HG03342 (cell line): ENCODE data around the gene GRM5.
"Not testable (repeated sequence)": the region's sequence is repeated elsewhere in the genome, so short reads cannot be mapped to it uniquely, and the experiment has no call there.

ENCODE experiments used
- ATAC-seq: cut with Tn5 transposase; IDR thresholded peaks from one replicate; pipeline ENCODE4 v1.9.1; 2021; ENCODE audit warnings: mild to moderate bottlenecking, moderate library complexity; ENCODE audit not compliant: unreplicated experiment

Gene GRM5

GRCh38 chr11:88508759-88509581, 556.8 kb downstream of the GRM5 start:
- peak; percentile 40 for ATAC-seq

GRCh38 chr11:88508418-88508758, 557.4 kb downstream of the GRM5 start:
- ATAC-seq, result no peak

GRCh38 chr11:88507771-88508417, 557.9 kb downstream of the GRM5 start:
- ATAC-seq, result no peak

DNA sequence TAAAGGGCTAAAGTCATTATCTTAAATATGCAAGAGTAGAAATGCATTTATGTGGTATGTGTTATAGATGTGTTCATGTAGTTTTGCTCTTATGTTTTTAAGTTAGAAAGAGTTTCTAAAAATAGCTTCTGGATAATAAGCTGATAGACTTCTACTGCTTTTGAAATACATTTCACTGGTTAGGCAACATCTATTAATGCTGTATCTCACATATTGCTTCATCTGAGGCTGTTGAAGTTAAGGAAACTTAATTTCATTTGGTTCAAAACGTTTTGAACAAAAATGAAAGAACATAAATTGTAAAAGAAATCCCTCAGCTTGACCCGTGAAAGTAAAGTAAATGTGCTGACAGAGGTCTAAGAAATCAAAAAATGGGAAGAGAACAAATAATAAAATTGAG, 564.2 kb downstream of the GRM5 start:
- ATAC-seq, result no peak

GRCh38 chr11:88495836-88496235, 569.9 kb downstream of the GRM5 start:
- no peak for ATAC-seq

- ATAC-seq, result no peak
Observed at GRCh38 chr11:88494848-88495247, 570.9 kb downstream of the GRM5 start.

DNA sequence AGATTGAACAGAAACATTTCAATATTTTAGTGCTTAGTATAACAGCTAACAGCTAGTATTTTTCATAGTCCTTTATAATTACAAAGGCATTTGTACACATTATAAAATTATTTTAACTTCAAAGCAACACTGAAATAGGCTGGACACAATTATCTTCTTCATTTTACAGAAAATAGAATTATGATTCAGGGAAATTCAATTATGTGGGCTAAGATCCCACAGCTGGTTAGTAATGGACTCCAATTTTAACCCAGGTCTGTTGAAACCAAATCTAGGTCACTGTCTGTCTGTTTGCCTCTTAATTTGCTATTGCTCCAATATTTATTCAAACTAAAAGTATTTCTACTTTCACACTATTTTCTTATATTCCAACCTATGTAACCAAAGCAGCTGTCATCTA, 574.1 kb downstream of the GRM5 start:
- ATAC-seq, result no peak

DNA sequence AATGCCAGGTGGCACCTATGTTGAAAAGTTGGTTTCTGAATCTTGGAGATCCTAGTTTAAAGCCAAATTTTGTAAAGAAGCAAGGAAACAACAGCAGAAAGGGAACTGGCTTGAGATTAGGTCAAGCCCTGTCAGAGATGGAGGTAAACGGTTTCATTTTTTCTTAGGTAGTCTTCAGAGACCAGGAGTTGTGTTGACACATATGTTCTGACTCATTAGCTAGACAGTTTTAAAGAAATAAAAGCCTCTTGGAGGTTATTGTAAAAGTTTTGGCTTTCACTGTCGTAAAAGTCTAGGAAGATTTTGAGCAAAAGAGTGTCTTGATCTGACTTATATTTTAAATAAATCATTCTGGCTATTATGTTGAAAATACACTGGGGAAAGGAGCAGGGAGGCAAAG, 576.8 kb downstream of the GRM5 start:
- no peak for ATAC-seq

DNA sequence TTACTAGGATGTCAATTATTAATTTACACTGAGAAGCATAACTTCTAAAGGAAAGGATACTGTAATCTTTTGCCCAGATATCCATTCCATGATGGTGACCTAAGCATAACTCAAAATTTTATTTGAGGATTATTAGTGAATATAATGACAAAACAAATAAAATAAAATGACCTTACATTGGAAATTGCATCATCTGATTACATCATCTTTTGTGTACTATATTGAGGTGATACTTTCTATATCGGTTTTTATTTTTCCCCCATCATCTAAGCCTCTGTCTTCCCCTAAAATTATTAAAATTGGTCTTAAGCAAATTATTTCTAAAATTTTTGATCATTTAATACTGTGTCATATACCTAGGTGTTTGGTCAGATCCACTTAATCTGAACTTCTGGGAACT, 578.1 kb downstream of the GRM5 start:
- no peak for ATAC-seq

- peak; percentile 81 for ATAC-seq
Observed at GRCh38 chr11:88484873-88485621, 580.7 kb downstream of the GRM5 start.

- ATAC-seq, result no peak
Observed at GRCh38 chr11:88482871-88483301, 582.9 kb downstream of the GRM5 start.

DNA sequence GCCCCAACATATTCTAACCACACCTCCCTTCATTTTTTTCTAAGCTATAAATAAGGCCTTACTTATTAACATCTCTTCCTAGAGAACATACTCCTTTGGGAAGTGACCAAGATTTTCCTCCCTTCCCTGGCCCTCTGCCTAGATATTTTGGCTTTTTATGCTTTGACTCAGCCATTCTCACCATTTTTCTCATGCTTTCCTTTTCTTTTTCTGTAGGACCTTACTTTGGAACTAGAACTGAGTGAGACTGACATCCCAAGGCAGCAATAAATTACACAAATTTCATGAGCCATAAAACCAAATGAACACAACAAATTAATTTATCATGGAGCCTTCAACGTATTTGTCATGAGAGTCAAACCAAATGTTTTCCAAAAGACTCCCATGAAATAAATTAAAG, 585.6 kb downstream of the GRM5 start:
- ATAC-seq, result no peak

DNA sequence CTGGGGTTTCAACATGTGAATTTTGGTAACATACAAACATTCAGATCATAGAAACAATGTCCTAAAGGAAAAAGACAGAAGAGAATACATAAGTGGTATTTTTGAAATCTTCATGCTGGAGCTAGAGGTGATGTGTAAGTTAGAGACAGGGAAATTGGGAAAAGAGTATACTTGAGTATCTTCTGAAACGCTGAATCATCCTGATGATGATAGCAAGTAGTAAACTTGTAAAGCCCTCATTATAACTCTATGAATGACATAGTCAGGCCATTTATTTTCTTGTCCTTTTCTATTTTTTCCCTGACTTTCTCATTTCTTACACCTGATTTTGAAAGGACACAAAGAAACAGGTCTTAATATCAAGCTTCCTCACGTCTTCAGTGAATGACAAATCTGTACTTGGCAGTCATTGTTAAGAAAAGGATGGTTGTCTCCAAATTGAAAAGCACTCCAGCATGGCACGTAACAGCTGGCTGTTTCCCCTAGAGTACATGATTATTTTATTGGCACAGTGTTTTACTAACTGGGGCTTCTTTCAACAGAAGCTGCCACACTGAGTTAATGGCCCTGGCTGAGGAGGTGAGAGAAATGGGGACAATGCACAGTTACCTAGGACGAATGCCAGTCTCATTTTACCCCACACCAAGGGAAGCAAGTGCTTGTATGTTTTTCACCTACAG, 587.5 kb downstream of the GRM5 start:
- ATAC-seq, result no peak

GRCh38 chr11:88475991-88476418, 589.8 kb downstream of the GRM5 start:
- ATAC-seq, result no peak

GRCh38 chr11:88474655-88475054, 591.1 kb downstream of the GRM5 start:
- no peak for ATAC-seq

DNA sequence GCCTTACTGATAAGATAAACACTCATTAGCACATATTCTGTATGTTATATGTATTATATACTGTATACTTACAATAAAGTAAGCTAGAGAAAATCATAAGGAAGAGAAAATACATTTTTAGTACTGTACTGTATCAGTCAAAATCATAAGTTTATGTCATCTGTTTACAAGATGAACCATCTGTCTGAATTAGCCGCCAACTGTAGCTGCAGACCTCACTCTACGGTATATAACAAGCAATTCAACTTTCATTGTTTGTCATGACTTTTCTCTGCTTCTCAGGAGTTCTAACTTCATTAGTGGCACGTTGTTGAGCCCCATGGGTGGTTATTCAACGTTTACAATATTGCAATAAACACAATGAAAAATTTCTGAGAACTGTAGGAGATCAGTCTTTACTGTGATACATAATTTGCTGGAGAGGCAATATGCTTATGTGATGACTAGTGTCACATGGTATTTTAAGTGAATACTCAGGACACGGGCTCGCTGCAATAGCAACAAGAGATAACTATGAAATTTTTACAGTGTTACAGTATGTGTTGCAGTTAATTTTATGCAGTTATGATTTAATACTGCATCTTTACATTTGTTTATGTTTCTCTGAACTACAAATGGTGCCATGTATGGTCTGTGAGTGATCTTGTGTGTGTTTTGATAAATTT, 596.1 kb downstream of the GRM5 start:
- ATAC-seq, result no peak

GRCh38 chr11:88464528-88464927, 601.3 kb downstream of the GRM5 start:
- no peak for ATAC-seq

GRCh38 chr11:88463301-88463700, 602.5 kb downstream of the GRM5 start:
- not testable (repeated sequence) for ATAC-seq

DNA sequence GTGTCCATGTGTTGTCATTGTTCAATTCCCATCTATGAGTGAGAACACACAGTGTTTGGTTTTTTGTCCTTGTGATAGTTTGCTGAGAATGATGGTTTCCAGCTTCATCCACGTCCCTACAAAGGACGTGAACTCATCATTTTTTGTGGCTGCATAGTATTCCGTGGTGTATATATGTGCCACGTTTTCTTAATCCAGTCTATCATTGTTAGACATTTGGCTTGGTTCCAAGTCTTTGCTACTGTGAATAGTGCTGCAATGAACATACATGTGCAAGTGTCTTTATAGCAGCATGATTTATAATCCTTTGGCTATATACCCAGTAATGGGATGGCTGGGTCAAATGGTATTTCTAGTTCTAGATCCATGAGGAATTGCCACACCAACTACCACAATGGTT, 607.7 kb downstream of the GRM5 start:
- not testable (repeated sequence) for ATAC-seq

- ATAC-seq, result no peak
Observed at GRCh38 chr11:88455974-88456373, 609.8 kb downstream of the GRM5 start.

DNA sequence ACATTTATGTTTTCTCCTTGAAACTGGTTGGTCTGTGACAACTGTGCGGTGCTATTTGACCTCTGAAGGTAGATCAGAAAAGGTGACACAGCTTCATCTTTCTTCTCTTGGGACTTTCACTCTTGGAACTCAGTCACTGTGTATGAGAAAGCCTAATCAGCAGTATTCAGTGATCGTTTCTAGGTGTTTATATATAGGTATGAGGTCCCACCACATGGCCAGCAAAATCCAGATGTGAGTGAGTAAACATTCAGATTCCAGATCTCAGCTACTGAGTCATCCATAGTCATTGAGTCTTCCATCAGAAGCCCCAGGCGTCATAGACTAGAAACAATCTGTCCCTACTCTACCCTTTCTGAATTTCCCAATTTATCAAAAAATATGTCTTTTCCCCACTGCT, 610.9 kb downstream of the GRM5 start:
- no peak for ATAC-seq
